Lung (tissue), 12 donors: ENCODE measurements around the gene PIGU. TPM values are rescaled to one million over a fixed set of nuclear protein-coding genes. Genes with fewer than 3 reads are reported as not detected.

Experiments
- ATAC-seq: fragments of 200-7000 bp; cut with Tn5 transposase; one replicate; pipeline ENCODE4 v1.9.1; 2020; ENCODE audit warnings: moderate number of reproducible peaks; ENCODE audit not compliant: insufficient read depth, low FRiP score
- DNase-seq, 3 donors: peaks; one replicate each; pipeline ENCODE4 v3.0.0-alpha.2; 2013 to 2017
- H3K27ac ChIP-seq, 2 donors: one replicate each; pipeline ENCODE4 v1.5.1; 2013; ENCODE audit warnings: mild to moderate bottlenecking in 2 of 2, moderate library complexity in 2 of 2, control low read depth in 1 of 2, inconsistent platforms in 1 of 2, low read depth in 1 of 2, low read length in 1 of 2
- H3K27me3 ChIP-seq, 3 donors: one replicate each; pipeline ENCODE4 v1.5.1; 2013; ENCODE audit warnings: low read length in 2 of 3; ENCODE audit not compliant: control insufficient read depth in 3 of 3, insufficient read depth in 3 of 3
- H3K36me3 ChIP-seq, 4 donors: one replicate each; pipeline ENCODE4 v1.5.1; 2013; ENCODE audit warnings: low read length in 4 of 4, mild to moderate bottlenecking in 1 of 4, moderate library complexity in 1 of 4; ENCODE audit not compliant: control insufficient read depth in 4 of 4, insufficient read depth in 4 of 4
- H3K4me1 ChIP-seq, 5 donors: one replicate each; pipeline ENCODE4 v1.5.1; 2013; ENCODE audit warnings: low read length in 5 of 5, mild to moderate bottlenecking in 2 of 5, moderate library complexity in 1 of 5; ENCODE audit not compliant: control insufficient read depth in 5 of 5, insufficient read depth in 5 of 5
- H3K4me3 ChIP-seq: one replicate; pipeline ENCODE4 v1.5.1; 2013; ENCODE audit warnings: mild to moderate bottlenecking, control low read depth, moderate library complexity
- H3K9ac ChIP-seq, 2 donors: one replicate each; pipeline ENCODE4 v1.5.1; 2013; ENCODE audit warnings: low read length in 2 of 2, control low read depth in 1 of 2; ENCODE audit not compliant: insufficient read depth in 1 of 2
- H3K9me3 ChIP-seq, 4 donors: one replicate each; pipeline ENCODE4 v1.5.1; 2013; ENCODE audit warnings: low read length in 3 of 4, mild to moderate bottlenecking in 1 of 4, moderate library complexity in 1 of 4; ENCODE audit not compliant: control insufficient read depth in 4 of 4, insufficient read depth in 3 of 4
- CTCF ChIP-seq: IDR thresholded peaks from 2 replicates; pipeline ENCODE4 v1.5.1; 2012; ENCODE audit warnings: mild to moderate bottlenecking; ENCODE audit errors: control extremely low read depth, extremely low read depth
- WGBS, 2 donors: extraction: QIAGEN DNeasy Blood & Tissue Kit; methylation state at CpG; one replicate each; pipeline ENCODE4 v1.1.7; 2013; 5-methylcytosine and 5-hydroxymethylcytosine counted together
- polyA plus RNA-seq, 2 donors: library from polyadenylated mRNA; stranded (reverse); fragments of 200-250 nt; gene quantifications; one replicate each; pipeline ENCODE4 v1.2.1, GENCODE V29; 2013
- total RNA-seq, 2 donors: library from RNA; depleted of rRNA in 1 of 2; stranded (reverse); fragments of >200 nt in 1 of 2; gene quantifications; one replicate each; pipeline ENCODE4 v1.2.1, GENCODE V29; 2014 to 2021
- donor health status: control.
- donor health status: control.
- donor health status: Bipolar disorder and iron deficiency.
- donor health status: healthy.
- donor health status: DM: yes; HTN: yes; CAD: no.

Gene PIGU
- total and polyA plus RNA-seq, 4 donors, result 15.7 to 21.2 (median 20.1) TPM

GRCh38 chr20:34553366-34553867 is 123.5 kb downstream of the PIGU start:
- no peak for TF ChIP-seq CTCF
- no peak overlapping the region for H3K9ac ChIP-seq
- H3K4me1 ChIP-seq, result peaks cover 0 to 7% (median 0%) of the 10 kb centered on the region in 5 donors
- no peak for DNase-seq
- no peaks in the 10 kb centered on the region for H3K36me3 ChIP-seq
- no peak overlapping the region for H3K4me3 ChIP-seq
- ATAC-seq, result no peak
- 41 to 77% methylated on average over 4 of the region's 4 CpGs for WGBS, 2 donors
- H3K27ac ChIP-seq, result peak overlapping the region in 1 of 2 donors; percentile 52
- peaks cover 0 to 2% (median 0%) of the 10 kb centered on the region in 4 donors for H3K9me3 ChIP-seq
- no peaks in the 10 kb centered on the region for H3K27me3 ChIP-seq

GRCh38 chr20:34552569-34552968 is 124.3 kb downstream of the PIGU start:
- DNase-seq, result no peak
- WGBS, 2 donors, result 89 to 96% methylated on average over 6 of the region's 6 CpGs
- no peaks in the 10 kb centered on the region for H3K27me3 ChIP-seq
- ATAC-seq, result no peak
- no peak for TF ChIP-seq CTCF
- H3K9ac ChIP-seq, result no peak overlapping the region
- no peak overlapping the region for H3K27ac ChIP-seq
- H3K9me3 ChIP-seq, result peaks cover 0 to 2% (median 0%) of the 10 kb centered on the region in 4 donors
- no peaks in the 10 kb centered on the region for H3K36me3 ChIP-seq
- no peak overlapping the region for H3K4me3 ChIP-seq
- H3K4me1 ChIP-seq, result peaks cover 0 to 7% (median 0%) of the 10 kb centered on the region in 5 donors

- Histone ChIP-seq H3K27ac (no peak overlapping the region), H3K9me3 (peaks cover 0 to 2% (median 0%) of the 10 kb centered on the region in 4 donors), H3K36me3 (no peaks in the 10 kb centered on the region), H3K4me1 (peaks cover 0 to 7% (median 0%) of the 10 kb centered on the region in 5 donors), H3K4me3 (no peak overlapping the region), H3K9ac (no peak overlapping the region), H3K27me3 (no peaks in the 10 kb centered on the region)
- ATAC-seq (no peak), DNase-seq (no peak)
- WGBS, 2 donors, result 90 to 92% methylated on average over 13 of the region's 13 CpGs
- TF ChIP-seq CTCF, result no peak
Observed at GRCh38 chr20:34549929-34550305, 127.0 kb downstream of the PIGU start.
